IPS-NIHi11 (cell line): ENCODE data around the gene GJC3.
"Not testable (repeated sequence)": the region's sequence is repeated elsewhere in the genome, so short reads cannot be mapped to it uniquely, and the experiment has no call there.

Experiments
- DNase-seq: peaks from one replicate; pipeline ENCODE4 v3.0.0; 2012; ENCODE audit warnings: mixed read lengths, low spot score

GJC3 gene

DNA sequence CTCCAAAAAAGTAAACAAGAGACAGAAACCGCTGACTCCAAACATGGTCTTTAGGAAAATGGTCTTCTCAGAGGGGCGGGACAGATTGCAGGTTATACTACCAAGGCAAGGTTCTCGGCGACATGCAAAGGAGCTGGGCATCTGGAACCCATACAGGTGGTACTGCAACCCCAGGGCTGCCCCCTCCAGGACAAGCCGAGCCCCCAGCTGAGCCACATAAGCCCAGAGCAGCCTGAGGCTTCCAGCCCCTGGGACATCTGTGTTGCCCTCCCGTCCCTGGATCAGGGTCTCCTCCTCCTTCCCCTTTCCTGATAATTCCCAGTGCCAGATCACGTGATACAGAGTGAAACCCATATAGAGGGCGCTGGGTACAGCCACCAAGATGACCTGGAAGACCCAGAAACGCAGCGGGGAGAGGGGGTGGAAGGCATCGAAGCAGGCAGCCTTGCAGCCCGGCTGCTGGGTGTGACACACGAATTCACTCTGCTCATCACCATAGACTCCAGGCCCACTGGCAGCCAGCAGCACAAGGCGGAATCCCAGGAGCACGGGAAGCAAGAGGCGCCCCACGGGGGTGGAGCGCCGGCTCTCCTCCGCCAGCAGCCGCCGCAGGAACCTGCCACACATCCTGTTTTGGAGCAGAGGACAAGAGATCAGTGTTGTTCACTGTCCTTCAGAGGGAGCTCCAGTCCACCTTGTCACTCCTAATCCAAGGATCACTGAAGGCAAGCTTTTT lies at the start of gene GJC3:
TSS of gene GJC3 (minus strand) at position 627 of the 736 bp plus-strand sequence. CDS start at position 627, 0 bp downstream.
- peak; percentile 83 for DNase-seq

GRCh38 chr7:99976626-99977025 lies 47.2 kb upstream of the GJC3 start:
- DNase-seq = no peak

DNA sequence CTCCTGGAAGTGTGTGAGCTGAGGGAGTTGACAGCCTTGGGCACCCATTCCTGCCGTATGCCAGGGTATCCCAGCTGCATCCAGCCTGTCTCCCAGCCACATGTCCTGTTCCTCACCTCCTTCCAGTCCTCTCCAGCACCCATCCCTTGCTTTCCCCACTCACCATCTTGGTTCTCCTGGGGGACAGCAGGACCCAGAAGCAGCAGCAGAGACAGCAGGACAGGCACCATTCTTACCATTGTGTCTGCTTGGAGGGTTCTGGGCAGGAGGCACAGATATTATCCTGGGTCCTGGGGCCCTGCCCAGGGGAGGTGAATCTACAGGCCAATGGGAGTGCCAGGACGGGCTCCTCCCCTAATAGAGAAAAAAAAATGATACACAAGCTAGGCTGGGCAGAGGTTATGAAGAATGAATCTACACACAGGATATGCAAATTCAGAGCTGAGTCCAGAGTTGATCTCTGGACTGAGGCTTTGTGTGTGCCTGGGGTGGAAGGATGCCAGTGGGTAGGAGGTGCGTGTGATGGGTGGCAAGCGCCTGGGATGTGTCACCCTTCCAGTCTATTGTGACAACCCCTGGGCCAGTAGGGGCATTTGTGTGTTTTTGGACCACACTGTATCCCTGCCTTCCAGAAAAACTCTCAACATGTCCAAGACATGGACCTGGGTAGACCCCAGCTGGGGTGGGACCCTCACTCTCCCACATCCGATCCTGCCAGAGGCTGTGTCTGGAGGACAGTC lies 46.5 kb upstream of the GJC3 start, which contains the start of gene AZGP1:
TSS of gene AZGP1 (minus strand) at position 250 of the 740 bp plus-strand sequence. CDS start at position 239, 11 bp downstream.
- no peak for DNase-seq

- no peak for DNase-seq
Observed at GRCh38 chr7:99974681-99975080, 45.3 kb upstream of the GJC3 start.

GRCh38 chr7:99973817-99974216 lies 44.4 kb upstream of the GJC3 start:
- not testable (repeated sequence) for DNase-seq

DNA sequence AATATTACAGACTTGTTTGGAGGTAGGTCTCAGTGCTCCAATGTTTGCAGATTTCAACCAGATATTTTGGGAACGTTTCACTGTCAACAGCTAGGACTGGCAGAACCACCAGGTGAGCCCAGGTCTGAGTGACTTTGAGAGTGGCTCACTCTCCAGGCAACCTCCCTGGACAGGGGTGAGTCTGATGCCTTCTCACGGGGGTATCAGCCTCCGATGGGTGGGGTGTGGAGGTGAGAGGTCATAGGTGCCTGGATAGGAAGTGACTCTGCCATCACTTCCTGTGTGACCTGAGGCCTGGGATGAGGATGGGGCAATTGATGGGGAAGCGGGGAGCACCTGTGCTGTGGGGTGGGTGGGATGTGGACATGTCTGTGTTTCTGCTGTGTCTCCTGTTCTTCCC lies 41.8 kb upstream of the GJC3 start:
- no peak for DNase-seq

DNA sequence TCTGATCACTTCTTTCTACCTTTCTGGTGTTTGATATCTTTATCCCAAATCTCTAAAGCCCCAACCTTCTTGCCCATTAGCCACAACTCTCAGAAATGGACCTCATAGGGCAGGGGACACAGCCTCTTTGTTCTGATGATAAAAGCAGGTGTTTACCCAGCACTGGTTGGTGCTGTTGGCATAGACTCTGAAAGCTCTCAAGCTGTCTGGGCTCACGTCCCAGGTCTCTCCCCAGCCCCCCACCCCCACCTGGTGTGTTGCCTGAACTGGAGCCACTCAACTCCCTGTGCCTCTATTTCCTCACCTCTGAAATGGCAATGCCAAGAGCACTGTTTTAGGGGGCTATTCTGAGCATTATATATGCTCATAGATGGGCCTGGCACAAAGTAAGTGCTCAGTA lies 40.4 kb upstream of the GJC3 start:
- not testable (repeated sequence) for DNase-seq

GRCh38 chr7:99969298-99969697 lies 39.9 kb upstream of the GJC3 start:
- no peak for DNase-seq

- no peak for DNase-seq
Observed at GRCh38 chr7:99958564-99959227, 29.3 kb upstream of the GJC3 start.

- no peak for DNase-seq
Observed at GRCh38 chr7:99955247-99955646, 25.8 kb upstream of the GJC3 start.

DNA sequence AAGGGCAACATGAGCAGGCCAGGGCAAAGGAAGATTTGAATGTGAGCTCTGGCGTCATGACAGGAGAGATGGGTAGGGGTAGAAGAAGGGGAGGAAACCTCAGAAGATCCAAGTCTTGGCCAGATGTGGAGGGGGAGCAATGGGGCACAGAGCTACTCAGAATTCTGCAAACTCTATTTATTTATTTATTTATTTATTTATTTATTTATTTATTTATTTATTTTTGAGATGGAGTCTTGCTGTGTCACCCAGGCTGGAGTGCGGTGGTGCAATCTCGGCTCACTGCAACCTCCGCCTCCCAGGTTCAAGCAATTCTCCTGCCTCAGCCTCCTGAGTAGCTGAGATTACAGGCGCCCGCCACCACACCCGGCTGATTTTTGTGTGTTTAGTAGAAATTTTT lies 25.2 kb upstream of the GJC3 start:
- not testable (repeated sequence) for DNase-seq

GRCh38 chr7:99953649-99954048 lies 24.2 kb upstream of the GJC3 start:
- DNase-seq = no peak

DNA sequence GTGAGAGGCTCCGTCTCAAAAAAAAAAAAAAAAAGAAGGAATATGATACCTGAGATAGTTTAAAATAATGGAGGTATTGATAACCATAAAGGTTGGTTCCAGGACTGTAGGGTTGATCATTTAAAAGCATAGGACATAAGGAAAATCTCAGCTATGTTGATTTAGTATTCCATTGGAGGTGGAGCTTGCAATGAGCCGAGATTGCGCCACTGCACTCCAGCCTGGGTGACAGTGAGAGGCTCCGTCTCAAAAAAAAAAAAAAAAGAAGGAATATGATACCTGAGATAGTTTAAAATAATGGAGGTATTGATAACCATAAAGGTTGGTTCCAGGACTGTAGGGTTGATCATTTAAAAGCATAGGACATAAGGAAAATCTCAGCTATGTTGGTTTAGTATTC lies 23.2 kb upstream of the GJC3 start:
- DNase-seq = not testable (repeated sequence)

- DNase-seq = not testable (repeated sequence)
Observed at GRCh38 chr7:99950819-99951218, 21.4 kb upstream of the GJC3 start.

DNA sequence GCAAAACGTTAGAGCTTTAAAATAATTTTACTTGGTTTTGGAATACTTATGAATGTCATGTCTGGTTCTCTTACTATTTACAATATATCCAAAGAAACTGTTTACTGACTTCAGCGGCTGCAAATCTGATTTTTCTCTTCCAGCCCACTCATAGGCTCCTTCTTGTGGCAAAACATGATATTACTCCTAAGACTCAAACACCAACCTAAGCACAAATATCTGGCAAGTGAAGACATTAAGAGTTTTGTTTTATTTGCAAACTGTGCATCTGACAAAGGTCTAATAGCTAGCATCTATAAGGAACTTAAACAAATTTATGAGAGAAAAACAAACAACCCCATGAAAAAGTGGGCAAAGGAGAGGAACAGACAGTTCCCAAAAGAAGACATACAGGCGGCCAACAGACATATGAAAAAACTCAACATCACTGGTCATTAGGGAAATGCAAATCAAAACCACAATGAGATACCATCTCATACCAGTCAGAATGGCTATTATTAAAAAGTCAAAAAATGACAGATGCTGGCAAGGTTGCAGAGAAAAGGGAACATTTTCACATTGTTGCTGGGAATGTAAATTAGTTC lies 20.3 kb upstream of the GJC3 start:
- no peak for DNase-seq

DNA sequence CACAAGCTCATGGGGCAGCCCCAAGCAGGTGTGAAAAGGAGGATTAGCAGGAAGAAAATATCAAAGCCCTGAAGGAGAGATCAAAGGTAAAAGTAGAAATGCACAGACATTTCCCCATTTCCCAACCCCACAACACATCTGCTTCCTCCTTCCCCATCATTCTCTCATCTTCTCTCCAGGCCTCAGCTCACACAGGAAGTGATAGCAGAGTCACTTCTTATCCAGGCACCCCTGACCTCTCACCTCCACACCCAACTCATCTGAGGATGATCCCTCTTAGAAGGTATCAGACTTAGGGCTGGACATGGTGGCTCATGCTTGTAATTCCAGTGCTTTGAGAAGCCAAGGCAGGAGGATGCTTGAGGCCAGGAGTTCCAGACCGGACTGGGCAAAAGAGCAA lies 18.2 kb upstream of the GJC3 start:
- DNase-seq = no peak

- no peak for DNase-seq
Observed at GRCh38 chr7:99944497-99945070, 15.2 kb upstream of the GJC3 start.

GRCh38 chr7:99943641-99944496 lies 14.4 kb upstream of the GJC3 start:
- DNase-seq = peak; percentile 47

DNA sequence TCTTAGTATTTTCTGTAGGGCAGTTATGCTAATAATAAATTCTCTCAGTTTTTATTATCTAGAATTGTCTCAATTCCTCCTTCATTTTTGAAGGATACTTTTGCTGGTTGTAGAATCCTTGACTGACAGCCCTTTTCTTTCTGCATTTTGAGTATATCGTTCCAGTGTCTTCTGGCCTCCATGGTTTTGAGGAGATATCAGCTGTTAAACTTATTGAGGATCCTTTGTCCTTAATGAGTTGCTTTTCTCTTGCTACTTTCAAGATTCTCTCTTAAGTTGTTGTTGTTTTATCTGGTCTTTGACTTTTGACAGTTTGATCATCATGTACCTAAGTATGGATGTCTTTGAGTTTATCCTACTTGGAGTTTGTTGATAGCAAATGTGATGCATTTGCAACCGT lies 8.9 kb upstream of the GJC3 start:
- DNase-seq = no peak

DNA sequence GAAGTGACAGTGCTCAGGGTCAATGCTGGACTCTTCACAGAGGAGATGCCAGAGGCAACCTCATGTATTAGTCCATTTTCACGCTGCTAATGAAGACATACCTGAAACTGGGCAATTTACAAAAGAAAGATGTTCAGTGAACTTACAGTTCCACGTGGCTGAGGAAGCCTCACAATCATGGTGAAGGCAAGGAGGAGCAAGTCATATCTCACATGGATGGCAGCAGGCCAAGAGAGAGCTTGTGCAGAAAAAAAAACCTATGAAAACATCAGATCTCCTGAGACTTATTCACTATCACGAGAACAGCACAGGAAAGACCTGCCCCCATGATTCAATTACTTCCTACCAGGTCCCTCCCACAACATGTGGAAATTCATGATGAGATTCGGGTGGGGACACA lies 5.6 kb upstream of the GJC3 start:
- DNase-seq = not testable (repeated sequence)

GRCh38 chr7:99930376-99930775 lies 956 bp upstream of the GJC3 start:
- no peak for DNase-seq
